ENCODE data around the gene PDCD4.

- TF ChIP-seq, protein P1, sequence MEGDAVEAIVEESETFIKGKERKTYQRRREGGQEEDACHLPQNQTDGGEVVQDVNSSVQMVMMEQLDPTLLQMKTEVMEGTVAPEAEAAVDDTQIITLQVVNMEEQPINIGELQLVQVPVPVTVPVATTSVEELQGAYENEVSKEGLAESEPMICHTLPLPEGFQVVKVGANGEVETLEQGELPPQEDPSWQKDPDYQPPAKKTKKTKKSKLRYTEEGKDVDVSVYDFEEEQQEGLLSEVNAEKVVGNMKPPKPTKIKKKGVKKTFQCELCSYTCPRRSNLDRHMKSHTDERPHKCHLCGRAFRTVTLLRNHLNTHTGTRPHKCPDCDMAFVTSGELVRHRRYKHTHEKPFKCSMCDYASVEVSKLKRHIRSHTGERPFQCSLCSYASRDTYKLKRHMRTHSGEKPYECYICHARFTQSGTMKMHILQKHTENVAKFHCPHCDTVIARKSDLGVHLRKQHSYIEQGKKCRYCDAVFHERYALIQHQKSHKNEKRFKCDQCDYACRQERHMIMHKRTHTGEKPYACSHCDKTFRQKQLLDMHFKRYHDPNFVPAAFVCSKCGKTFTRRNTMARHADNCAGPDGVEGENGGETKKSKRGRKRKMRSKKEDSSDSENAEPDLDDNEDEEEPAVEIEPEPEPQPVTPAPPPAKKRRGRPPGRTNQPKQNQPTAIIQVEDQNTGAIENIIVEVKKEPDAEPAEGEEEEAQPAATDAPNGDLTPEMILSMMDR (conservative IDR thresholded peaks at IDR 0.05), result no peak
- TF ChIP-seq ZFX (IDR thresholded peaks at IDR 0.05), result no peak
Measured at GRCh38 chr10:110897184-110897583, 25.5 kb downstream of the PDCD4 start.
